Measurements from ENCODE around the gene GRID1. TPM values are rescaled to one million over a fixed set of nuclear protein-coding genes. Genes with fewer than 3 reads are reported as not detected.

Gene GRID1
- polyA plus RNA-seq, 1 of the 3 experiments (the other 2 are of a cell fraction) = 0.13 TPM

DNA sequence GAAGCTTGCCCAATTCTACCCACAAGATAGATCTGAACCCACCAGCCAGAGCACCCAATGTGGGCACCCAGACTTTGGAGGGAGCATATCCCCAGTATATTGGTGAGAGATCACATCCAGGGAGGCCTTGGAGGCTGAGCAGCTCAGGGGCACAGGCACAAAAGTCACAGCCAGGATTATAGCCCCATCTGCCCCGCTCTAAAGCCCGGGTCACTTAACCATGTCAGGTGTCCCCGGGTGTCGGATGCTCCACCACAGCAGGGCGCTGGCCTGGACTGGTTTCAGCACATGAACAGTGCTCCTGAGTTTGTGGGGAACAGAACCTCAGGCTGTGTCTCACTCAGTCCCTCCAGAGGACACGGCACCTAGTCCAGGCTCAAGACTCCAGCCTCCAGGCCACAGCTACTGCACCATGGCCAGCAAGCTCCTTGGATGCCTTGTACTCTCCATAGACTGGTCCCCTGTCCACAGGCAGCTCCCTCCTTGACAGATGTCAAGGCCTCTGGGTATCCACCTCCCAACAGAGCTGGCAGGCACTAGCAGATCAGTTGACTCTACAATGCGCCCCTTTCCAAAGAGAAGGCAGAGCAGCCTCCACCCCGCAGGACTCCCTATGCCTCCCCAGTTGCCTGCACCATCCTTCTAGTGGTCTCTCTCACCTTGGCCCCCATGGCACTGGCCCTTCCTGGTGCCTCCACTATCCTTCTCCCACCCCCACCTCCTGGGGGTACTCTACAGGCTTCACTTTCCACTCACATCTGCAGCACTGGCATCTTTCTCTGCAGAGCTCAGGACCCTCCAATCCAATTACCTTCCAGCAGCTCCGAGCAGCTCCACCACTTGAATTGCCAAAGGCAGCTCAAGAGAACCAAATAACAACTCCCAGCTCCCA lies 306.0 kb downstream of the GRID1 start:
- no peaks in the 10 kb centered on the region for H3F3A ChIP-seq (replicated peaks; ENCODE audit: insufficient read depth)
- no peaks in the 10 kb centered on the region for H3K4me1 ChIP-seq (ENCODE audit: control insufficient read depth in 1 of 2, insufficient read depth in 2 of 2, low read depth in 1 of 2, low read length in 1 of 2)
- H3K9ac ChIP-seq = no peak overlapping the region
- H3K79me2 ChIP-seq (ENCODE audit: insufficient read depth) = no peaks in the 10 kb centered on the region
- DNase-seq = no peak
- no peak overlapping the region for H3K4me3 ChIP-seq (ENCODE audit: low read depth in 2 of 2, low read length in 1 of 2)
- 19% methylated on average over 5 of the region's 9 CpGs for WGBS (ENCODE audit: low lambda C conversion rate)
- H3K9me3 ChIP-seq = no peaks in the 10 kb centered on the region
- POLR2A ChIA-PET = no interaction called here
- H4K20me1 ChIP-seq (ENCODE audit: insufficient read depth) = no peaks in the 10 kb centered on the region
- no peaks in the 10 kb centered on the region for H3K27me3 ChIP-seq (ENCODE audit: insufficient read depth)
- no peaks in the 10 kb centered on the region for H3K36me3 ChIP-seq (replicated peaks in 1 of 2; ENCODE audit: control insufficient read depth in 1 of 2, insufficient read depth in 2 of 2, low read length in 1 of 2)
- no peak overlapping the region for H3K4me2 ChIP-seq
- CTCF ChIA-PET = interaction anchor here (0.6 to 1.0 kb wide), 2 partner anchors 10 to 1240 kb away, joined by 3 to 4 read pairs; no protein-coding TSS in a partner anchor
- TF ChIP-seq TEAD4 (IDR thresholded peaks at IDR 0.05; ENCODE audit: borderline replicate concordance, insufficient read depth) (no peak), EP300 (IDR thresholded peaks at IDR 0.05; ENCODE audit: borderline replicate concordance in 1 of 2, low read depth in 1 of 2, low read length in 1 of 2) (no peak), USF2 (IDR thresholded peaks at IDR 0.05; ENCODE audit: borderline replicate concordance, low read depth, low read length) (no peak), POLR2AphosphoS5 (IDR thresholded peaks at IDR 0.05; ENCODE audit: low read depth, low read length) (no peak), NFIC (IDR thresholded peaks at IDR 0.05; ENCODE audit: borderline replicate concordance) (no peak), RAD21 (IDR thresholded peaks at IDR 0.05; ENCODE audit: low read length) (no peak), RCOR1 (IDR thresholded peaks at IDR 0.05; ENCODE audit: low read length) (no peak), GATA2 (CRISPR knock-in tag; IDR thresholded peaks at IDR 0.05) (no peak), TCF12 (IDR thresholded peaks at IDR 0.05) (no peak)
- TF ChIP-seq, protein P1, sequence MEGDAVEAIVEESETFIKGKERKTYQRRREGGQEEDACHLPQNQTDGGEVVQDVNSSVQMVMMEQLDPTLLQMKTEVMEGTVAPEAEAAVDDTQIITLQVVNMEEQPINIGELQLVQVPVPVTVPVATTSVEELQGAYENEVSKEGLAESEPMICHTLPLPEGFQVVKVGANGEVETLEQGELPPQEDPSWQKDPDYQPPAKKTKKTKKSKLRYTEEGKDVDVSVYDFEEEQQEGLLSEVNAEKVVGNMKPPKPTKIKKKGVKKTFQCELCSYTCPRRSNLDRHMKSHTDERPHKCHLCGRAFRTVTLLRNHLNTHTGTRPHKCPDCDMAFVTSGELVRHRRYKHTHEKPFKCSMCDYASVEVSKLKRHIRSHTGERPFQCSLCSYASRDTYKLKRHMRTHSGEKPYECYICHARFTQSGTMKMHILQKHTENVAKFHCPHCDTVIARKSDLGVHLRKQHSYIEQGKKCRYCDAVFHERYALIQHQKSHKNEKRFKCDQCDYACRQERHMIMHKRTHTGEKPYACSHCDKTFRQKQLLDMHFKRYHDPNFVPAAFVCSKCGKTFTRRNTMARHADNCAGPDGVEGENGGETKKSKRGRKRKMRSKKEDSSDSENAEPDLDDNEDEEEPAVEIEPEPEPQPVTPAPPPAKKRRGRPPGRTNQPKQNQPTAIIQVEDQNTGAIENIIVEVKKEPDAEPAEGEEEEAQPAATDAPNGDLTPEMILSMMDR (IDR thresholded peaks at IDR 0.05) = no peak
- H3K27ac ChIP-seq (ENCODE audit: low read depth in 2 of 2, low read length in 1 of 2) = no peak overlapping the region
- no peaks in the 10 kb centered on the region for H3K9me2 ChIP-seq
- H2AFZ ChIP-seq (ENCODE audit: low read depth) = no peak overlapping the region

GRCh38 chr10:86059892-86060291 lies 306.7 kb downstream of the GRID1 start:
- no peaks in the 10 kb centered on the region for H3K36me3 ChIP-seq (replicated peaks in 1 of 2; ENCODE audit: control insufficient read depth in 1 of 2, insufficient read depth in 2 of 2, low read length in 1 of 2)
- no peaks in the 10 kb centered on the region for H3K79me2 ChIP-seq (ENCODE audit: insufficient read depth)
- no peaks in the 10 kb centered on the region for H3F3A ChIP-seq (replicated peaks; ENCODE audit: insufficient read depth)
- no peaks in the 10 kb centered on the region for H3K9me2 ChIP-seq
- H3K27ac ChIP-seq (ENCODE audit: low read depth in 2 of 2, low read length in 1 of 2) = no peak overlapping the region
- H3K27me3 ChIP-seq (ENCODE audit: insufficient read depth) = no peaks in the 10 kb centered on the region
- H4K20me1 ChIP-seq (ENCODE audit: insufficient read depth) = no peaks in the 10 kb centered on the region
- H3K4me1 ChIP-seq (ENCODE audit: control insufficient read depth in 1 of 2, insufficient read depth in 2 of 2, low read depth in 1 of 2, low read length in 1 of 2) = no peaks in the 10 kb centered on the region
- no peaks in the 10 kb centered on the region for H3K9me3 ChIP-seq
- WGBS (ENCODE audit: low lambda C conversion rate) = 49% methylated on average over 3 of the region's 3 CpGs
- CTCF ChIA-PET = interaction anchor here (1.0 kb wide), 1 partner anchor 11 kb away, joined by 3 read pairs; no protein-coding TSS in a partner anchor
- no peak for DNase-seq
- no peak overlapping the region for H3K9ac ChIP-seq
- no peak overlapping the region for H3K4me3 ChIP-seq (ENCODE audit: low read depth in 2 of 2, low read length in 1 of 2)
- H2AFZ ChIP-seq (ENCODE audit: low read depth) = no peak overlapping the region
- POLR2A ChIA-PET = no interaction called here
- no peak overlapping the region for H3K4me2 ChIP-seq
- TF ChIP-seq EP300 (IDR thresholded peaks at IDR 0.05; ENCODE audit: borderline replicate concordance in 1 of 2, low read depth in 1 of 2, low read length in 1 of 2) (no peak), RXRA (IDR thresholded peaks at IDR 0.05; ENCODE audit: borderline replicate concordance, low read depth) (no peak), NFIC (IDR thresholded peaks at IDR 0.05; ENCODE audit: borderline replicate concordance) (no peak), POLR2AphosphoS5 (IDR thresholded peaks at IDR 0.05; ENCODE audit: low read depth, low read length) (no peak), FOSL2 (IDR thresholded peaks at IDR 0.05; ENCODE audit: borderline replicate concordance, low read depth) (no peak), TEAD4 (IDR thresholded peaks at IDR 0.05; ENCODE audit: borderline replicate concordance, insufficient read depth) (no peak), USF2 (IDR thresholded peaks at IDR 0.05; ENCODE audit: borderline replicate concordance, low read depth, low read length) (no peak), TCF12 (IDR thresholded peaks at IDR 0.05) (no peak), NRF1 (IDR thresholded peaks at IDR 0.05; ENCODE audit: low read depth, low read length) (no peak), TAF1 (IDR thresholded peaks at IDR 0.05; ENCODE audit: borderline replicate concordance, low read depth, low read length) (no peak)
- TF ChIP-seq, protein P2, sequence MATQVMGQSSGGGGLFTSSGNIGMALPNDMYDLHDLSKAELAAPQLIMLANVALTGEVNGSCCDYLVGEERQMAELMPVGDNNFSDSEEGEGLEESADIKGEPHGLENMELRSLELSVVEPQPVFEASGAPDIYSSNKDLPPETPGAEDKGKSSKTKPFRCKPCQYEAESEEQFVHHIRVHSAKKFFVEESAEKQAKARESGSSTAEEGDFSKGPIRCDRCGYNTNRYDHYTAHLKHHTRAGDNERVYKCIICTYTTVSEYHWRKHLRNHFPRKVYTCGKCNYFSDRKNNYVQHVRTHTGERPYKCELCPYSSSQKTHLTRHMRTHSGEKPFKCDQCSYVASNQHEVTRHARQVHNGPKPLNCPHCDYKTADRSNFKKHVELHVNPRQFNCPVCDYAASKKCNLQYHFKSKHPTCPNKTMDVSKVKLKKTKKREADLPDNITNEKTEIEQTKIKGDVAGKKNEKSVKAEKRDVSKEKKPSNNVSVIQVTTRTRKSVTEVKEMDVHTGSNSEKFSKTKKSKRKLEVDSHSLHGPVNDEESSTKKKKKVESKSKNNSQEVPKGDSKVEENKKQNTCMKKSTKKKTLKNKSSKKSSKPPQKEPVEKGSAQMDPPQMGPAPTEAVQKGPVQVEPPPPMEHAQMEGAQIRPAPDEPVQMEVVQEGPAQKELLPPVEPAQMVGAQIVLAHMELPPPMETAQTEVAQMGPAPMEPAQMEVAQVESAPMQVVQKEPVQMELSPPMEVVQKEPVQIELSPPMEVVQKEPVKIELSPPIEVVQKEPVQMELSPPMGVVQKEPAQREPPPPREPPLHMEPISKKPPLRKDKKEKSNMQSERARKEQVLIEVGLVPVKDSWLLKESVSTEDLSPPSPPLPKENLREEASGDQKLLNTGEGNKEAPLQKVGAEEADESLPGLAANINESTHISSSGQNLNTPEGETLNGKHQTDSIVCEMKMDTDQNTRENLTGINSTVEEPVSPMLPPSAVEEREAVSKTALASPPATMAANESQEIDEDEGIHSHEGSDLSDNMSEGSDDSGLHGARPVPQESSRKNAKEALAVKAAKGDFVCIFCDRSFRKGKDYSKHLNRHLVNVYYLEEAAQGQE (IDR thresholded peaks at IDR 0.05; ENCODE audit: low read depth, low read length) = no peak
- TF ChIP-seq, protein P3, sequence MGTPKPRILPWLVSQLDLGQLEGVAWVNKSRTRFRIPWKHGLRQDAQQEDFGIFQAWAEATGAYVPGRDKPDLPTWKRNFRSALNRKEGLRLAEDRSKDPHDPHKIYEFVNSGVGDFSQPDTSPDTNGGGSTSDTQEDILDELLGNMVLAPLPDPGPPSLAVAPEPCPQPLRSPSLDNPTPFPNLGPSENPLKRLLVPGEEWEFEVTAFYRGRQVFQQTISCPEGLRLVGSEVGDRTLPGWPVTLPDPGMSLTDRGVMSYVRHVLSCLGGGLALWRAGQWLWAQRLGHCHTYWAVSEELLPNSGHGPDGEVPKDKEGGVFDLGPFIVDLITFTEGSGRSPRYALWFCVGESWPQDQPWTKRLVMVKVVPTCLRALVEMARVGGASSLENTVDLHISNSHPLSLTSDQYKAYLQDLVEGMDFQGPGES (IDR thresholded peaks at IDR 0.05; ENCODE audit: low read depth, low read length) = no peak
